Measurements from ENCODE around the gene SPDEF.

The SPDEF gene

DNA sequence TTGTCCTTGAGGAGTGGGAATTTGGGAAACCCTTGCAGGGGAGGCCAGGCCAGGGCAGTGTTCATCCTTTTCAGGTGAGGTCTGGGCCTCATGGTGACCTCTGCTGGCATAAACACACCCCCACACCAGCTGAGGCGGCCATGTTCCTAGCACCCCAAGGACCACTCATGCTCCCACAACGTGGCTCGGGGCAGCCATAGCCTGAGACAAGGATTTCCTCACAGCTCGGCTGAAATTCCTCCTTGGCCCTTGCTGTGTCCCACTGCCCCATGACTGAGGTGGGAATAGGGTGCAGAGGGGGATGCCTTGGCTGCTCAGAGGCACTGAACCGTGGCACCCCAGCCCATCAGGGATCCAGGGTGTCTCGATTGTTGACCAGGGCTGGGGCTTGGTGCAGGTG is 27.3 kb upstream of the SPDEF start:
- DNase-seq: no peak

GRCh38 chr6:34581561-34581920 is 25.4 kb upstream of the SPDEF start:
- DNase-seq: no peak

- DNase-seq: no peak
Measured at GRCh38 chr6:34580707-34581560, 24.8 kb upstream of the SPDEF start.

GRCh38 chr6:34578445-34579262 is 22.5 kb upstream of the SPDEF start:
- DNase-seq: no peak

DNA sequence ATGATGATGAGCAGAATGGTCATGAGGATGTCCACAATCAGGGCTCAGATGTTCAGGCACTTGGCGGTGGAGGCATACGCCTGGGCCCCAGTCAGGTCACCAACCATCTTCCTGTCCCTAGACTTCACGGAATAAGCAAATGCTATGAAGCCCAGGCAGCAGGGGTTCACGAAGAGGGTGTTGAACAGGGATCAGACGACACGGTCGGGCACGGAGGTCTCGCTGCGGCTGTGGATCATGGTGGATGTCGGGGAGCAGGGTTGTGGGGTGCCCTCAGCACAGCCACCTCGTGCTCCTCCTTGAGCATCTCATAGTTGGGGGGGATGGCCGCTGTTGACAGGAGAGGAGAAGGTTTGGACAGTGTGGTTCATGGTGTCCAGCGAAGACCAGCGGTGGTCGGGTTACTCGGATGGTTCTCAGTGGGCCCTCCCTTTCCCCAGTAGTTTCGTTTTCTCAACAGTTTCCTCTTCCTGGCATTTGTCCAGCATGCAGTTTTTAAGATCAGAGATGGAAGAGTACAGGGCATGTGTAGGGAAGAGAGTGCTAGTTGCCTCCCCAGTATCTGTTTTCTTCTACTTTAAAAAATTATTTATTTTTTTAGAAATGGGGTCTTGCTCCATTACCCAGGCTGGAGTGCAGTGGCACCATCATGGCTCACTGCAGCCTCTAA is 20.3 kb upstream of the SPDEF start:
- DNase-seq: no peak

DNA sequence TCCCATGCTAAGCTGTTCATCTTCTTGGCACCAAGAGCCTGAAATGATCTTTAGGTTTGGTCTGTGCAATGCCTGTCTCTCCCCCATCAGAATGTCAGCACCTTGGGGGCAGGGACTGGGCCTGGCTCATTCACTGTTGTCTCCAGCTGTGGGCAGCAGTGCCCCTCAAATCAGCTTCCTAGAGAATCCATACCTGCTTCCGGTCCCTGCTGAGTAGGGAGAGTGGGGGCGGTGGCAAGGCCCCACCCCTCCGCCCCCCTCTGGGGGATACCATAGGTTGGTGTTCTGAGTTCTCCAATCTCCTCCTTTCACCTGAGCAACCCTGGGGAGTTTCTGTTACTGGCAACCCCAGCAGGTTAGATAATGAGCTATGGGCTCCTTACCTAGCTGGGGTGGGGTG is 19.2 kb upstream of the SPDEF start:
- DNase-seq: no peak

GRCh38 chr6:34574647-34575293 is 18.6 kb upstream of the SPDEF start:
- no peak for DNase-seq

- no peak for DNase-seq
Measured at GRCh38 chr6:34573567-34574183, 17.5 kb upstream of the SPDEF start.

- no peak for DNase-seq
Measured at GRCh38 chr6:34572585-34572984, 16.5 kb upstream of the SPDEF start.

GRCh38 chr6:34572021-34572420 is 15.9 kb upstream of the SPDEF start:
- no peak for DNase-seq

DNA sequence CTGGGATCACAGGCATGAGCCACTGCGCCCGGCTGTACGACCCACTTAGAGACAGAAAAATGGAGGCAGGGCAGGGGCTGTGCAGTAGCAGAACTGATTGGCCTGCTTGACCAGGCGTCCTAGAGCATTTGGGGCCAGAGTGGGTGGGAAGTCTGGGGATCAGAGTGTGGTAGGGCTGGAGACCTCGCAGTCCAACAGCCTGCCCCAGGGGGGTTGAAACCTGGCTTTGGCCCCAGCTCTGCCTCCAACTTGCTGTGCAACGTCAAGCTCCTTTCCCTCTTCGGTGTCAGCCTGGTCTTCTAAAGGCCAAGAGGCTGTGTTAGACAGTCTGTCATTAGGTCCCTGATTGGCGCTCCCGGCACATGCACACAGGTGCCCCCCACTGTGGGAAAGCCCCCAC is 15.3 kb upstream of the SPDEF start:
- no peak for DNase-seq

GRCh38 chr6:34570066-34570833 is 14.1 kb upstream of the SPDEF start:
- DNase-seq: no peak

- no peak for DNase-seq
Measured at GRCh38 chr6:34569361-34569973, 13.3 kb upstream of the SPDEF start.

DNA sequence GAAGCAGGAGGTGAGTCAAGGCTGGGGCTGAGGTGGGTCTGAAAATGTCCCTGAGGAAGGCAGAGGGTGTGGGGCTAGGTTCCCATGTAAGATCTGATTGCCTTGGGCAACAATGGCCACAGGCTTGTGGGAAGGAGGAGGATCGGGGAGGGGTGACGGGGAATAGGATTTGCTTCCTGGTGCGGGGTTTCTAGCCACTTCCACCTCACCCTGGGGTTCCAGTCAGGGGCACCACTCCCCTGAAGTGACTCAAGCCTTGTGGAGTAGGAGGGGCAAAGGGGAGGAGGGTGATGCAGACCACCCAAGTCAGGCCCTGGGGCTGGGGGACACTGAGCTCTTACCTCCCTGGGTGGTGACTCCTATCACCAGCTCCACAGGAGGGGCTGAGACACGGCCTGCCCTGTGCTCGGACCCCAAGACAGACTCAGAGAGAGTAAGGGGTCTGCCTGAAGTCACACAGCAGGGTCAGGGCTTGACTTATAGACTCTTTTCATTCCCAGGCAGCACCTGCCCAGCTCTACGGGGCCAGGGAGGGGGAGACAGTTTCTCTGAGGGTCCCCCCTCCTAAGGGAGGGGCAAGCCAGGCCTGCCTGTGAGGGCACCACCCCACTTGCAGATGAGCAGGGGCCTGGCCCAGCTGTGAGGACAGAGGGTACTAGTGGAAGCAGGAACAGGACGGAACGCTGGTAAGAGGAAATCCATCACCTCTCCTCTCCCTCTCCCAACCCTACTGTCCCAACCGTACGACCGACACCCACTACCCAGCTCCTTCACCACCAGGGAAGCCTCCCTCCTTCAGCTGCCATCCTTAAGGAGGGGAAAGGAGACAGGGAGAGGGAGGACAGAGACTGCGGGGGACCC is 12.4 kb upstream of the SPDEF start:
- no peak for DNase-seq

DNA sequence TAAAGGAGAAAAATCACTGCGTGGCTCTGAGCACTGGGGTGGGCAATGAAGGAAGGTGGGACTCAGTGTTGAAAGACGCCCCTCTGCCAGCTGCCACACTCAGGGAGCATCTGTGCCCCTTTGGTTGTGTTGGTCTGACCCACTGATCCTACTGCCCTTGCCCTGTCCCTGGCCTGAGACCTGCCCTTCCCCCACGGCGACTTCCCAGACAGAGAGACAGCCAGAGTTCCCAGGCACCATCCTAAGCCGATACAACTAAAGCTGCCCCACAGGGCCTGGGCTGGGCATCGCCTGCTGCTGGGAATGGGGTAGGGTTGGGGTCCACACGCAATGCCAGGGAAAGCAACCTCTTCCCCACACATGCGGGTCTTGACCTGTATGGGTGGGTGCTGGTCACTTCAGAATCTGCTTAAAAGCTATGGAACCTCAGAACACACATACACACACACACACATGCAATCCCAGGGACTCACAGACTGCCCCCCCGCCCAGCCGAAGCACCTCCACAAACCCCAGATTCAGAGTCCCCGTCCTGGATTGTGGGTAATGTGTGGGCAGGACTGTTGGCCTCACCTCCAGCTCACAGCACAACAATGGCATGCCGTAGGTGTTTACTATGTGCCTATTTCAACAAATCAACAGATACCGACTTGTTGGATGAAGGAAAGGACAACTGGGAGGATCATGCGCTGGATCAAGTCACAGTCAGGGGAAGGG is 10.9 kb upstream of the SPDEF start:
- no peak for DNase-seq

GRCh38 chr6:34565722-34566137 is 9.6 kb upstream of the SPDEF start:
- no peak for DNase-seq

DNA sequence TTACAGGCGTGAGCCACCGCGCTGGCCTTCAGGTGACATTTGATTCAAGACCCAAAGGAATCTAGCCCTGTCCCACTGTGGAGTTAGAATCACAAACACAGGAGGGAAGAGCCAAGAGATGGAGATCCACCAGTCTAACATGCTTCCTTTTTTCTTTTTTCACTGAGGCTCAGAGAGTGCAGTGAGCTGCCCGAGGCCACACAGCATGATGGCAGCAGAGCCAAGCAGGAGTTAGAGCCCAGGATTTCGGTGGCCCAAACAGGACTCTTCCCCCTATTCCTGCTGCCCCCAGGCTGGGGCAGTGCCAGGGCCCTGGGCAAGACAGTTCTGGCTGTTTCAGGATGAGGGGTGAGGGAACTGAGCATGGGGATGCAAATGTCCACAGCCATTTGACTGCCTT is 8.1 kb upstream of the SPDEF start:
- DNase-seq: no peak

- no peak for DNase-seq
Measured at GRCh38 chr6:34563513-34563870, 7.4 kb upstream of the SPDEF start.

DNA sequence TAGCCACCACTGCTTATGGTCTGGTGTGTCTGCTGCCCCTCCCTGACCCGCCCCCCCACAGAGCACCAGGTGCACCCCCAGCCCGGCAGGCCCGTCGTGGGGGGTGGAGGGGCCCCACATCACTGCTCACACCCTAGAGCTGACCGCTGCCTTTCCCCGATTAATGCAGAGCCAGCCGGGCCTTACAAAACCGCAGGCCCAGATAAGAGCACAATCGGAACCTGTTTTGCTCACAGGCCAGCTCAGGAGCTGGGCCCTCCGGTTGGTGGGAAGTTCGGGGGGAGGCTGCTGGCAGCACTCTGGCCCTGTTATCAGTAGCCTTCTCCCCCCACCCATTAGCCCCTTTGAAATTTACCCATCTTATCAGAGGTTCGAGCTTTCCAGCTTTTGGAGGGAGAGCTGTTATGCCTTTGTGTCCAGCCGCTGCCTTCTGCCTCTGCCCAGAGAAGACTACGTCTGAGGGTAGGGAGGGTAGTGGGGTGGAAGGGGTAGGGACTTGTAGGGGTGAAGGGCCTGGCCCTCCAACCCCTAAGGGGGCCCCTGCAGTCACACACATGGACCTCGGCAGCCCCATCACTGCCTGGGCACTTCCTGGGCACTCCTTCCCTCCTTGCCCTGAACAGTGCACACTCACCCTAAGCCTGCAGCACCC is 6.9 kb upstream of the SPDEF start:
- no peak for DNase-seq

All from cortex of kidney (tissue), 1 donor.